ENCODE data around the gene RSAD2.
A peak's percentile ranks its signal among the peaks of the same experiment; 100 is the strongest.

Gene RSAD2

DNA sequence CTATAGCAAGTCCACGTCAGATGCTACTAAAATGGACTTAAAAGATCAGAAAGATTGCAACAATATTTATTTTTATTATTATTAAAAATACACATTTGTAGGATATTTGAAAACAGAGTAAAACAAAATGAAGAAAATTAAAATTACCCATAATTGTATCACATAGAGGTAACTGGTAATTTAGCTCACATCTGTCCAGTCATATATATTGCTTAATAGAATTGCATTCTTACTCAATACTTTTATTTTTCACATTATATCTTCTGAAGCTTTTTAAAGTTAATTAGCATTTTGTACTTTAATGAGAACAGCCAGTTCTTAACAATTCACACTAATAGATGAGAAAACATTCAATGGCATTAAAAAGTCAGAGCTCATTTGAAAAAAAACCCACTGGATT is 28.1 kb downstream of the RSAD2 start:
- no peak for DNase-seq

DNA sequence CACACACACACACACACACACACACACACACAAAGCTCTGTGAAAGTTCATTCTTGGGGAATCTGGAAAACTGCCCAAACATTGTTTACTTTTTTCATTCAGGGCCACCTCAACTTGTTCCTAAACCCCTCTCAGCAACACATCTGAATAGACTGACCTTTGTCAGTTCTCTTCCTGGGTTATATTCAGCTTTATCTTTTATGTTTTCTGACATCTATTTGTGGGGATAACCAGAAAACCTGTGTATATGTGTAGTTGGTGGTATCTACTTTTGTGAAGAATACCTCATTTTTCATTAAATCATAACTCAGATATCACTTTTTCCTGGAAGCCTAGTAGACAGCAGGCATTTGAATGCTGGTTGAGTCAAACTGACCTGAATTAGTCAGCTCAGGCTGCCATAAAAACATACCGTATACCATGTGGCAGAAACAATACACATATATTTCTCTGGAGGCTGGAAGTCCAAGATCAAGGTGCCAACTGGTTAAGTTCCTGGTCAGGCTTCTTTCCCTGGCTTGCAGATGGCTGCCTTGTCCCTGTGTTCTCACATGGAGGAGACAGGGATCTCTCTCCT is 28.7 kb downstream of the RSAD2 start:
- no peak for DNase-seq

DNA sequence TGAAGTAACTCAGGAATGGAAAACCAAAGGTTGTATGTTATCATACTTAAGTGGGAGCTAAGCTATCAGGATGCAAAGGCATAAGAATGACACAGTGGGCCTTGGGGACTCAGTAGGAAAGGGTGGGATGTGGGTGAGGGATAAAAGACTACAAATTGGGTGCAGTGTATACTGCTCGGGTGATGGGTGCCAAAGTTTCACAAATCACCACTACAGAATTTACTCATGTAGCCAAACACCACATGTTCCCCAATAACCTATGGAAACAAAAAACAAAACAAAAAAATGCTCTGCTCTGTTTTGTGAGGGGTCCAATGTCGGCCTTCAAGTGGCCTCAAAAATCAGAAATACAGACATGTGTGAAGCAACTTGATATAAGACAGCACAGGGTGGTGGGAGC is 30.7 kb downstream of the RSAD2 start:
- DNase-seq: no peak

DNA sequence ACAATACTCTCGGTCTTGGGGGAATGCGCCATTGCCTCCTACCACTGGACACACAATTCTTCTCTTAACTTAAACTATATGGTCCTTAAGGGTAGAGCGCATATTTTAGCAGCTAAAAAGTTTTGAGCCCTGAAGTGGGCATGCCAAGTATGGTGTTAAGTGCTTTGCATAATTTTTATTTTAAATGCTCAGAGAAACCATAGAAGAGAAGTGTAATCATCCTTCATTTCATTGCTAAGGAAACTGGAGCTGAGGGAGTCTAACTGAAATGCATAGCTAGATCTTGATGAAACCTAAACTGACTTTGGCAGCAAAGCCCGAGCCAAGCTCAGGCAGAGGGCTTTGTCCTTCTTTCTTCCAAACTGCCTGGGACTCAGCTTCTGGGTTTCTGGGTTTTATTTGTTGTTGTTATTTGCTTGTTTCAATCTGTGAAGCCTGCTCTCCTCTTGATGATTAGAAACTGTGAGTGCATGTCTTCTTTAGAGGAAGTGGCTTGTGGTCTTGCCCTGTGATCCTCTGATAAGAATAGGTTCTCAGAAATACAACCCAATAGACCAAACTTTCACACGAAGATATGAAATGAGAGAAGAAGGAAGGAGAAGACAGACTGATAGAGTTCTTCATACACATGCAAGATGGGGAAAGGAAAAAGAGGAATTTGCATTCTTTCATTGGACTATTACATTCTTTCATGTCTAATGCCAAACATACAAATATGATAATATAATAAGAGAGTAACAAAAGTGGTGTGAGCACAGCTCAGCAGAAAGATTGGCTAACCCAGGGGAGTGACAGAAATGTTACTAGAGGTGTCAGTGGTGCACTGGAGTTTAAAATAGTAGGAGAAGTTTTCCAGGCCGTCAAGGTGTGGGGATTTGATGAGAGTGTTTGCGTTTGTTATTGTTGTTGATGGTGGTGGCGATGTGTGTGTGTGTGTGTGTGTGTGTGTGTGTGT is 32.1 kb downstream of the RSAD2 start:
- no peak for DNase-seq

DNA sequence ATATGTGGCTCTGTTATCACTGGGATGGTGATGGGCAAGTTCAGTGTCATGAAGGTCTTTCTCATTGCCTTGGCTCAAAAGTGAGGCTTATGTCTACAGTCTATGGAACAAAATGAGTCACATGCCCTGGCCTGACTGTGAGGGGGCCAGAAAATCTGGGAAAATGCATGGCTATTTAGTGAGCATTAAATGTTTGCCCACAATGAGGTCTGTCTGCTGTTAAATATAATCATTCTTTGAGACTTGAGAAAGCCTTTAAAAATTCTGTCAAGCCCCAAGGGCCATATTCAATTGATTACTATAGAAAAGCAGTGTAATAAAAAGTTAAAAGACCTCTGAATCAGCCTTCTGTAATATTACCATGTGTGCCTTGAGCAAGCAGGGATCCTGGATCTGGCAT is 34.1 kb downstream of the RSAD2 start:
- DNase-seq: no peak

DNA sequence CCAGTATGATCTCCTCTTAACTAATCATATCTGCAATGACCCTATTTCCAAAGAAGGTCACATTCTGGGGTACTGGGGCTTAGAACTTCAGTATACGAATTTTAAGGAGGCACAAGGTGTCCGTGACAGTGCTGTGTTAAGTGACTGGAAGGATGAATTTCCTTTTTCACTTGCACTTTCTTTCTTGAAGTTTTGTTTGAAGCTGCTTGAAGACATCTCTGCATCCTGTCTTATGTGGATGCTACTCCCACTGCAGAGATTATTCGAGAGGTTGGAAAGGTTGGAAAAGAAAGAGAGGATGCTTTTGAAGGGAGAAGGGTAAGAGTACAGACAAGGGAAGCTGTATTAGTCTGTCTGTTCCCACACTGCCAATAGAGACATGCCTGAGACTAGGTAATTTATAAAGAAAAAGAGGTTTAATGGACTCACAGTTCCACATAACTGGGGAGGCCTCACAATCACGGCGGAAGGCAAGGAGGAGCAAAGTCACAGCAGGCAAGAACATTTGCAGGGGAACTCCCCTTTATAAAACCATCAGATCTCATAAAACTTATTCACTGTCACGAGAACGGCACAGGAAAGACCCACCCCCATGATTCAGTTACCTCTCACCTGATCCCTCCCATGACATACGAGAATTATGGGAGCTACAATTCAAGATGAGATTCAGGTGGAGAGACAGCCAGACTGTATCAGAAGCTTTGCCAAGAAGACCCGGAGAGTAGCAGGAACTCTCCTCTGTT is 36.0 kb downstream of the RSAD2 start:
- DNase-seq: no peak

DNA sequence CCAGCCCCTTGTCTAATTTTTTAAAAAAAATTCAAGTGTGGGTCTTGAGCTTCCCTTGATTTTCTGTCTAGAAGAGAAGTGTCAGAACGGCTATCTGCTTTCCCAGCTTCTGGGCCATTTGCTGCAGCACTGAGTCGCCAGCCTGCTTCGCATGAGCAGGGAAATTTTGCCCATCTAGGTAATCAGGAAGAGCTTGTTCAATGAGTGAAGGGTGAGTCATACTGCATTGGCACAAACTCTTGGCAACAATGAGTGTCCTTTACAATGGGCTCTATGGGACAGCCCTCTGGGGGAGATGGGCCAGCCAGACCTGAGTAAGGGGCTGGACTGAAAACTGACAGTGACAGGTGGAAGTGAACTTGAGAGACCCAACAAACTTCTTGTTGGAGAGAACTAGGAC is 37.3 kb downstream of the RSAD2 start:
- DNase-seq: no peak

DNA sequence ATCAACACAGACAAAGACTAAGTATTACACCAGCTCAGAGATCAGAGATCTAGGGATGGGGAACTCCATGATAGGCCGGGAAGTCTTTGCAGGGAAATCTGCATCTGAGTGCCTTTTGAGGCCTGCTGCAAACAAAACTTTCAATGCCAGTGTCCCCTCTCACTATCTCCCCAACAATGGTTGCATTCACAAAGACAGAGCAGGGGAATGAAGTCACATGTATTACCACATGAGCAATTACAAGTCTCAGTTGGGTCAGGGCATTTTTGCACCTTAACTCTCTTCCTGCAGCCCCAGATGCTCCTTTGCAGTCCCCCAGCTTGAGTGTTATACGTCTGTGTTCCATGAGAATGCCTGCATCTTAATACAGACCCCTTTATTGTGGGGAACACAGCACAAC is 37.8 kb downstream of the RSAD2 start:
- peak in 2 of 51 donors; percentile 41 to 76 for DNase-seq

DNA sequence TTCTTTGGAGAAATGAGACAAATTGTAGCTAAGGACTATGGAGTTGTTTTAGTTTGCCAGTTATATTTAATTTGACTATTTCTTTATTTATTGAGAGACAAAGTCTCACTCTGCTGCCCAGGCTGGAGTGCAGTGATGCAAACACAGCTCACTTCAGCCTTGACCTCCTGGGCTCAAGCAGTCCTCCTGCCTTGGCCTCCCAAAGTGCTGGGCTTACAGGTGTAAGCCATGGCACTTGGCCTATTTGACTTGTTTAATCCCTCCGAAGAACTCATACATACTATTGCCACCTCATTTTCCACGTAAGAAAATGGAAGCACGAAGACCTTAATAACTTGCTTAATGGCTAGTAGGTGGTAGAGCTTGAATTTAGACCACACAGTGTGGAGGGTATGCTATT is 38.6 kb downstream of the RSAD2 start:
- DNase-seq: no peak

DNA sequence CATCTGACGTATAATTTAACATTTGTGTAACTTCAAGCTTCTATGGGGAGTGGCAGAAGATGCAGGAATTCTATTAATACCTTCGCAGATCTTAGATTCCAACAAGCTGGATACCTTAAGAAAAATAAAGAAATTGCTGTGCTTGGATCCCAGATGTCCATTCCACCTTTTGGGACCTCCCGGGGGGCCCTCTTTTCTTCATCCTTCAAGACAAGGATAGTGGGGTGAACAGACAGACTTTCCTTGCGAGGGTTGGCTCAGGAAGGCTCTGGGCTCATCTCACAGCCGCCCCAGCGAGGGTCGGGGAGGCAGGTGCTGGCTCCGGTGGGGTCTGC is 39.1 kb downstream of the RSAD2 start:
- DNase-seq: no peak

DNA sequence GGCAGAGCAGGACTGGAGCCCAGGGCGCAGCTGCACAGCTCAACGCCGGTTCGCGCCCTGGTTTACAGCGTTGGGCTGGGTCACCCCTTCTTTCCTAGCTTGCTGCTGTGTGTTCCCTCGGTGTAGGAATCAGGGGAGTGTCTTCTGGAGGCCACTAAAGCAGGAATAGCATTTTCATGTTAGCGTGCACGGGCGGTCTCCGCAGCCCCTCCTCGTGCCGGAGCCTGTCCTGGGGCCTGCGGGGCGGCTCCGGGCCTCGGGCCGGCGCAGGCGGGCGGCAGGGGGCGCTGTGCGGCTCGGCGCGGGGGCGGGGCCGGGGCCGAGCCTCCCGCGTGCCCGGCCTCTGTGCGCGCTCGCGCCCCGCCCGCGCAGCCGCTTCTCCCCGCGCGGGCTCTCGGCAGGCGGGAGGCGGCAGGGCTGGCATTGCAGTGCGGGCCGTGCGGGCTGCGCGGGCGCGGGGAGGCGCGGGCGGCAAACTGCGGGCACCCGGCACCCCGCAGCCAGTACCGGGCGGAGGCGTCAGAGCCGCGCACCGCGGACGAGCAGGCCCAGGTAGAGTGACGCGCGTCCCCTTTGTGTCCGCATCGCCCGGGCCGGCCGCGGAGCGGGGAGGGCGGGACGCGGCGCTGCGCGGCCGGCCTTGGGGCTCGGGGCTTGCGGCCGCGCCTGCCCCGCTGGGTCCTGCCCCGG is 39.6 kb downstream of the RSAD2 start, which contains the start of gene RNF144A:
TSS of gene RNF144A (plus strand) at position 342 of the 690 bp plus-strand sequence. CDS start 79,515 bp downstream, outside the sequence.
- DNase-seq: peak in 40 of 51 donors; percentile 27 to 86 (median 54)

DNA sequence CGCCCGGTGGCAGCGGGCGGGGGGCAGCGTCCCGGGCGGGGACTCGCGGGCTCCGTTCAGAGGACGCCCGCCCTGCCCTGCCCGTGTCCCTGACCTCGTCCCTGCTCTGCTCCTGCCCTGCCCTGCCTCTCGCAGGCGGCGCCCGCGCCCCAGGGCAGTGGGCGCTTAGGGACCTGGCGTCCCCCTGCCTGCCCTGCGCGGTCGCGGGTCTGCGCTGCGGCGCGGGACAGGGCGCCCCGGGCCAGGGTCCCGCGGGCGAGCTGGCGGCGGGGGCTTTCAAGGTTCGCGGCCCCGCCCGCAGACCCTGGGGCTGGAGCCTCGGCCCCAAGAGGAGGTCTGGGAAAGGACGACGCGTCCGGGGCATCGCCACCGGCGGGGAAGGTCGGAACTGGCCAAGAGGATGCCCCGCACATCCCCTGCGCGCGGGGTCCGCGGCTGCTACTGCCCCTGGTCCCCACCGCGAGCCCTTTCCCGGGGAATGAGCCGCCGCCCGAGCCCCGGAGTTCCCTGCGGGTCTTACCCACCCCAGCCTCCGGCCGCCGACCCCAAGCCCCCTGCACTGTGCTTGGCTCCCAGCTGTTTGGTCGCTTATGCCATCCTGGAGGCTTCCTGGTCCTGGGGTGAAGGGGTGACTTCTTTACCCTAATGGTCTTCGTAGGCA is 40.3 kb downstream of the RSAD2 start:
- peak in 3 of 51 donors; percentile 32 to 63 (median 58) for DNase-seq

DNA sequence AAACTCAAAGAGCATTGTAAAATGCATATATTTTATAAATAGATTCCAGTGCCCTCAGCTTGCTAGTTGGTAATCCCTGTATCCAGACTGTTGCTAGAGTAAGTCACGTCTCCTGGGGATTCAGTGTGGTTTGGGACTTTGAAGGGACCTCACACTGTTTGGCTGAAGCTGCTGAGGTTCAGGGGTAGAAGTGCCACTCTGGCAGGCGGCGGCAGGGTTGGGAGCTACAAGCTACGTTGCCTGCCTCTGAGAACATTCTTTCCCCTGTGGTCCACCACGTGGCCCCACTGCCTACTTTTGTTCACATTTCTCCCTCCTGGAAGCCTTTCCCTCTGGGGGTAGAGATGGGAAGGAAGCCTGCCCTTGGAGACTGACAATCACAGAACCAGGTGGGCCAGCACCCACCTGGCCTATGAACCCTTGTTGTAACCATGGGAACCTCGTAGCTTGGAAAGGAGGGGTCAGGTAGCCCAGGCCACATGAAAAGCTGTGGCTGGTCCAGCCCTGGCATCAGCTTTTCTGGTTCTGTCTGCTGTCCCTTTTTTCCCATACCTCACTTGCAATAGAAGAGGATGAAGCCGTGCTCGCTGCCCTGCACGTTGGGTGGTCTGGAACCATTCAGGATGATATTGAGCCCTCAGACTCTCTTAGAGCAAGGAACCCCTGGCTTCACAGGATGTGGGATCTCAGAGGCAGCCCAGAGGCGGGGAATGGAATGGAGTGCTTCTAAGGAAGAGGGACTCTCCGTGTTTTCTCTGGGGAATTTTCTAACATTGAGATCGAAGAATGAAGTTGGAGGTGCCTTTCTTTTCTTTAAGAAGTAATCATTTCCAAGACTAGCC is 42.5 kb downstream of the RSAD2 start:
- DNase-seq: peak in 3 of 51 donors; percentile 10 to 49 (median 31)

DNA sequence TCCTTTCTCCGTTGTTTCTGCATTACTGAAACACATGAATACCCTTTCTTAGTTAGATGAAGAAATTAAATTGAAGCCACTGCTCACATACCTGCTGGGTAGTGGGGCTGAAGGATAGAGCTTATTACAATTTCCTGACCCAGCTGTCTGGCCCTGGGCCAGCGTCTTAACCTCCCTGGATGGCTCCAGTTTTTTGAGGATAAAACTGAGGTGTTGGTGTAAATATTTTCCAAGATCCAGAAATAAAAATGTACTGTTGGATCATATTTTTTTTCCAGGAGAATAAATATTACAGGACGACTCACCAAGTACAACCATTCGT is 43.1 kb downstream of the RSAD2 start:
- DNase-seq: no peak

DNA sequence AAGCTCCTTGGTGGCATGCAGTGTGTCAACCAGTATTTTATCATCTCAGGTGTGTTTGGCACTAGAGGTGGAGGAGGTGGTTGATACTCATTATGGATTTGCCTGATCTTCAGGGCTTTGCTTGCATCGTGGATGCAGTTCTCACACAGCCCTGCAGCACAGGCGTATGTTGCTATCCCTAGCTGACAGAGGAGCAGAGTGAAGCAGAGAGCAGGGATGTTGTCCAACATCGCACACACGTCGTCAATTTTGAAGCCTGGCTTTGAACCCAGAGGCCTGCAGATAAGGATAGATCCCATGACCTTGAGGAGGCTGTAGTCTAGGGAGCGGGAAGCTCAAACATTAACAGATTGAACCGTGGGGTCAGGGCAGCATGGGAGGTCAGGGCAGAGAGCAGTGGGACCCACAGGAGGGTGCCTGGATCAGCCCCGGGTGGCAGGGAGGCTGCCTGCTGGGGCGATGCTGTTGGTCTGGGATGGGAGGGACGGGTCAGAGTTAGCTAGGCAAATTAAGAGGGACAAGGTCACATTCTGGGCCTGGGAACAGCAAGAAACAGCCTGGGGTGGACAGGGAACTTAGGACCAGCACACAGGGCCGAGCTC is 43.8 kb downstream of the RSAD2 start:
- no peak for DNase-seq

DNA sequence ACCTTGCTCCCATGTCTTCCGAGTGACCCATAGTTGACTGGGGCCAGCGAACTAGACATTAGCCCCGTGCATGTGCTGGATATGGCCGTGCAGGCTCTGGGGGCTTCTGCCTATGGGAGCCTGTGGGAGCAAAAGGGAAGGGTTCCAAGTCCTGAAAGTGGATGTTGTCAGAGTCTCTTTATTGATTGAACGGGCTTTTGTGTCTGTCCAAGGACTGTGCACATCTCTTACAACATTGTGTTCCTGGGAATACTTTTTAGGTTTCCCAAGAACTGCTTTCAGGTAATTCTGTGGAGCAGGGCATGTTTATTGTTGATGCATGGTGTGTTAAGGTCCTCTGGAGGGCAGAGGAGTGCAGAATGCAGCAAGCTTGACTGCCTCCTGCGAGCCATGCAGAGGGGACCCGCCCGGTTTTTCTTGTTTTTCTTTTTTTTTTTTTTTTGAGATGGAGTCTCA is 44.7 kb downstream of the RSAD2 start:
- no peak for DNase-seq

DNA sequence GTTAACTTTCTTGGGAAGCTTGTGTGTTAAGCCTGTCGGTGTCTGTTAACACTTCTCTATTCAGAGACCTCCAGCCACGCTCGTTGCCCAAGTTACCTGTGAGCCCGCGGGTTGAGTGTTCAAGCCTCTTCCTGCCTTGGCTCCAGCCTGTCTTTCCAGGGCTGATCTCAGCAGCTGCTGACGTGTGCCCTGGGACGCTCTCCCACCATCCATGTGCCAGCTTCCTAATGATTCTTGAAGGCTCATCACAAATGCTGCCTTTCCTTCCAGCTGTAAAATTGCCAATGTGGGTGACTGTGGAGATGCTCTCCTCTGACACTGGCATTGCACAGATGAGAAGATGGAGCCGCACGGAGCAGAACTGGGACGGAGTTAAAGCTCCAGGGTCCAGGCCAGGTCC is 45.7 kb downstream of the RSAD2 start:
- DNase-seq: no peak

DNA sequence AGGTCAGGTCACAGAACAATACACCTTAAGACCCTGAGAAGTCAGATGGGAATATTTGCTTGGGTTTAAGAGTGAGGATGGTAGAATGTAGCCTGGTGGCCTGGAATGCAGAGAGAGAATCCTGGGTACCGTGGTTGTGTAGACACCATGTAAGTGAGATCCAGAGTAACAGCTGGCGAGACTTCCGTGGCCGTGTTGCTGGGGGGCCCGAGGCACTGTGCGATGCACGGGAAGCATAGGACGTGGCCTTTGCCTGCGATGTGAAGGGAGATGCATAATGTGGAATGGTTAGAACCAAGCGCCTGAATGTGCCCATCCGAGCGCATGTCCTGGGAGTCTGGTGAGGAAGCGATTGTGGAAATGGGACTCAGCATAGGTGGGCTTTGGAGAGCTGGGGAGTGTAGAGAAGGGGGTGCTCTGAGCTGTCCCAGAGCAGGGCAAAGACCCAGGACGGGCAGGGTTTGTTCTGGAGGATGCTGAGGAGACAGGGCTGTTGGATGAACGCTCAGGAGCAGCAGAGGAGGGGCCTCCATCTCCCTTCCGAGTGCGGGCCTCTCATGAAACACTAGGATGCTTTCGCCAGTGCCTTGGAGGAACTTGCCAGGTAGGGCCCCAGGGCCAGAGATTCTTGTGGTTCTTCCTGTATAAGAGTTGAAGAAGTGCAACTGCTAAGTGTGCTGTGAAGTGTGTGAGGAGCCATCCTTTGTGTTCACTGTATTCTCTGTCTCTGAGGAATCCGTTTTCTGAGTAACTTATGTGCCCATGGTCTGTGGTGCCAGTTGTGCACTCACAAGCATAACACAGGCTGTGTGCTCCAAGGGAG is 46.7 kb downstream of the RSAD2 start:
- no peak for DNase-seq

DNA sequence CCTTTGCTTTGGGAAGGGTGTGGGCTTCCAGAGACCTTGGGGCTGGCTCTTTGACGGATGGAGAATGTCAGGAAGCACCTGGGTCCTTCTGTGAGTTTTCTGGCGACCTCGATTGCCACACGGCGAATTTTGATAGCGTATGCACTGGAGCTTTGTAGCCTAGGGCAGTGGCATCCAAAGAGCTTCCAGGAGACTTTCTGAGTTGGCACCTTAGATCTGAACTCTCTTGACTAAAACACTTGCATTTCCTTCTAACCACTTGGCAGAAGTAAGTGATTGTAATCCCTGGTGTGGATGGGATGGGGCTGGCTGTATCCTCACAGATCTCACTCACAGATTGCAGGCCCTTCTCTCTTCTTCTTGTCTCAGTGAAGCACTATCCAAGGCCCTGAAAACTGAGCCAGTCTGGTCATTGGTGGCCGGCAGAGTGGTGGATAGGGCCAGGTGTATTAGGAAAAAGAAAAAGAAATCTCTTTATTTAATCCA is 47.4 kb downstream of the RSAD2 start:
- no peak for DNase-seq
